ENCODE measurements around the gene HSDL2.
A peak's percentile ranks its signal among the peaks of the same experiment; 100 is the strongest.

HSDL2 gene

GRCh38 chr9:112433499-112434392 lies 53.8 kb downstream of the HSDL2 start:
- no CpG with 5 or more reads among the region's 5 CpGs for WGBS (ENCODE audit: extremely low coverage, insufficient coverage, low lambda C conversion rate)
- Histone ChIP-seq H2BK15ac (replicated peaks; ENCODE audit: low read depth) (no peak overlapping the region), H3K56ac (ENCODE audit: low read length) (no peak overlapping the region), H3K4me3 (ENCODE audit: low read length) (no peak overlapping the region), H2BK120ac (ENCODE audit: low read depth, low read length) (no peak overlapping the region), H2BK5ac (ENCODE audit: low read length) (no peak overlapping the region), H4K5ac (ENCODE audit: low read length) (no peak overlapping the region), H2AK5ac (ENCODE audit: low read length) (no peak overlapping the region), H3K4ac (ENCODE audit: low read depth, low read length) (no peak overlapping the region), H4K8ac (ENCODE audit: low read depth, low read length) (no peak overlapping the region), H3K9ac (ENCODE audit: low read length) (no peak overlapping the region), H3K23ac (ENCODE audit: low read length) (no peak overlapping the region), H3K4me1 (ENCODE audit: control insufficient read depth, low read depth, low read length) (no peaks in the 10 kb centered on the region), H3K18ac (ENCODE audit: low read length) (no peak overlapping the region), H3K79me2 (ENCODE audit: control insufficient read depth, insufficient read depth, low read length) (no peaks in the 10 kb centered on the region), H3K36me3 (ENCODE audit: control insufficient read depth, insufficient read depth, low read length) (no peaks in the 10 kb centered on the region), H3K27ac (ENCODE audit: low read depth, low read length) (no peak overlapping the region), H3K4me2 (ENCODE audit: low read length) (no peak overlapping the region), H3K79me1 (ENCODE audit: low read length) (no peaks in the 10 kb centered on the region), H3K27me3 (ENCODE audit: insufficient read depth, low read length, poor library complexity) (no peaks in the 10 kb centered on the region)
- DNase-seq: no peak

- H2BK120ac ChIP-seq (ENCODE audit: low read depth, low read length): no peak overlapping the region
- H2BK5ac ChIP-seq (ENCODE audit: low read length): no peak overlapping the region
- no peak overlapping the region for H3K9ac ChIP-seq (ENCODE audit: low read length)
- no peak overlapping the region for H4K8ac ChIP-seq (ENCODE audit: low read depth, low read length)
- no peak overlapping the region for H3K18ac ChIP-seq (ENCODE audit: low read length)
- H3K56ac ChIP-seq (ENCODE audit: low read length): no peak overlapping the region
- no peak overlapping the region for H3K23ac ChIP-seq (ENCODE audit: low read length)
- no peak overlapping the region for H3K27ac ChIP-seq (ENCODE audit: low read depth, low read length)
- no peak overlapping the region for H2BK15ac ChIP-seq (replicated peaks; ENCODE audit: low read depth)
- H3K4me1 ChIP-seq (ENCODE audit: control insufficient read depth, low read depth, low read length): no peaks in the 10 kb centered on the region
- H2AK5ac ChIP-seq (ENCODE audit: low read length): no peak overlapping the region
- no peak overlapping the region for H3K4me3 ChIP-seq (ENCODE audit: low read length)
- DNase-seq: no peak
- H4K5ac ChIP-seq (ENCODE audit: low read length): no peak overlapping the region
- no peaks in the 10 kb centered on the region for H3K79me1 ChIP-seq (ENCODE audit: low read length)
- H3K27me3 ChIP-seq (ENCODE audit: insufficient read depth, low read length, poor library complexity): no peaks in the 10 kb centered on the region
- no peak overlapping the region for H3K4me2 ChIP-seq (ENCODE audit: low read length)
- H3K36me3 ChIP-seq (ENCODE audit: control insufficient read depth, insufficient read depth, low read length): no peaks in the 10 kb centered on the region
- H3K79me2 ChIP-seq (ENCODE audit: control insufficient read depth, insufficient read depth, low read length): no peaks in the 10 kb centered on the region
- no CpG with 5 or more reads among the region's 1 CpG for WGBS (ENCODE audit: extremely low coverage, insufficient coverage, low lambda C conversion rate)
- H3K4ac ChIP-seq (ENCODE audit: low read depth, low read length): no peak overlapping the region
These were observed 54.6 kb downstream of the HSDL2 start for GRCh38 chr9:112434487-112434886.

GRCh38 chr9:112437406-112437805 lies 57.5 kb downstream of the HSDL2 start:
- Histone ChIP-seq H3K18ac (ENCODE audit: low read length) (no peak overlapping the region), H2BK15ac (replicated peaks; ENCODE audit: low read depth) (no peak overlapping the region), H3K4ac (ENCODE audit: low read depth, low read length) (no peak overlapping the region), H3K4me2 (ENCODE audit: low read length) (no peak overlapping the region), H3K4me3 (ENCODE audit: low read length) (no peak overlapping the region), H3K23ac (ENCODE audit: low read length) (no peak overlapping the region), H3K27me3 (ENCODE audit: insufficient read depth, low read length, poor library complexity) (no peaks in the 10 kb centered on the region), H2AK5ac (ENCODE audit: low read length) (no peak overlapping the region), H3K56ac (ENCODE audit: low read length) (no peak overlapping the region), H3K27ac (ENCODE audit: low read depth, low read length) (no peak overlapping the region), H3K79me1 (ENCODE audit: low read length) (no peaks in the 10 kb centered on the region), H4K5ac (ENCODE audit: low read length) (no peak overlapping the region), H2BK5ac (ENCODE audit: low read length) (no peak overlapping the region), H3K4me1 (ENCODE audit: control insufficient read depth, low read depth, low read length) (no peaks in the 10 kb centered on the region), H3K36me3 (ENCODE audit: control insufficient read depth, insufficient read depth, low read length) (no peaks in the 10 kb centered on the region), H4K8ac (ENCODE audit: low read depth, low read length) (no peak overlapping the region), H3K9ac (ENCODE audit: low read length) (no peak overlapping the region), H2BK120ac (ENCODE audit: low read depth, low read length) (no peak overlapping the region), H3K79me2 (ENCODE audit: control insufficient read depth, insufficient read depth, low read length) (no peaks in the 10 kb centered on the region)
- no peak for DNase-seq
- no CpG with 5 or more reads among the region's 2 CpGs for WGBS (ENCODE audit: extremely low coverage, insufficient coverage, low lambda C conversion rate)

GRCh38 chr9:112439171-112439570 lies 59.3 kb downstream of the HSDL2 start:
- Histone ChIP-seq H3K4me3 (ENCODE audit: low read length) (no peak overlapping the region), H3K27ac (ENCODE audit: low read depth, low read length) (no peak overlapping the region), H3K4me1 (ENCODE audit: control insufficient read depth, low read depth, low read length) (no peaks in the 10 kb centered on the region), H3K4ac (ENCODE audit: low read depth, low read length) (no peak overlapping the region), H2BK5ac (ENCODE audit: low read length) (no peak overlapping the region), H2AK5ac (ENCODE audit: low read length) (no peak overlapping the region), H2BK120ac (ENCODE audit: low read depth, low read length) (no peak overlapping the region), H3K27me3 (ENCODE audit: insufficient read depth, low read length, poor library complexity) (no peaks in the 10 kb centered on the region), H3K79me2 (ENCODE audit: control insufficient read depth, insufficient read depth, low read length) (no peaks in the 10 kb centered on the region), H3K36me3 (ENCODE audit: control insufficient read depth, insufficient read depth, low read length) (no peaks in the 10 kb centered on the region), H3K79me1 (ENCODE audit: low read length) (no peaks in the 10 kb centered on the region), H3K18ac (ENCODE audit: low read length) (no peak overlapping the region), H3K4me2 (ENCODE audit: low read length) (no peak overlapping the region), H4K5ac (ENCODE audit: low read length) (no peak overlapping the region), H4K8ac (ENCODE audit: low read depth, low read length) (no peak overlapping the region), H3K23ac (ENCODE audit: low read length) (no peak overlapping the region), H3K56ac (ENCODE audit: low read length) (no peak overlapping the region), H3K9ac (ENCODE audit: low read length) (no peak overlapping the region), H2BK15ac (replicated peaks; ENCODE audit: low read depth) (no peak overlapping the region)
- no peak for DNase-seq
- WGBS (ENCODE audit: extremely low coverage, insufficient coverage, low lambda C conversion rate): no CpG with 5 or more reads among the region's 2 CpGs

GRCh38 chr9:112439825-112440224 lies 59.9 kb downstream of the HSDL2 start:
- Histone ChIP-seq H2AK5ac (ENCODE audit: low read length) (no peak overlapping the region), H3K27me3 (ENCODE audit: insufficient read depth, low read length, poor library complexity) (no peaks in the 10 kb centered on the region), H3K4ac (ENCODE audit: low read depth, low read length) (no peak overlapping the region), H3K4me3 (ENCODE audit: low read length) (no peak overlapping the region), H2BK5ac (ENCODE audit: low read length) (no peak overlapping the region), H3K79me1 (ENCODE audit: low read length) (no peaks in the 10 kb centered on the region), H2BK120ac (ENCODE audit: low read depth, low read length) (no peak overlapping the region), H4K5ac (ENCODE audit: low read length) (no peak overlapping the region), H3K79me2 (ENCODE audit: control insufficient read depth, insufficient read depth, low read length) (no peaks in the 10 kb centered on the region), H3K27ac (ENCODE audit: low read depth, low read length) (no peak overlapping the region), H3K23ac (ENCODE audit: low read length) (no peak overlapping the region), H3K18ac (ENCODE audit: low read length) (no peak overlapping the region), H3K56ac (ENCODE audit: low read length) (no peak overlapping the region), H3K4me1 (ENCODE audit: control insufficient read depth, low read depth, low read length) (no peaks in the 10 kb centered on the region), H3K9ac (ENCODE audit: low read length) (no peak overlapping the region), H3K4me2 (ENCODE audit: low read length) (no peak overlapping the region), H2BK15ac (replicated peaks; ENCODE audit: low read depth) (no peak overlapping the region), H4K8ac (ENCODE audit: low read depth, low read length) (no peak overlapping the region), H3K36me3 (ENCODE audit: control insufficient read depth, insufficient read depth, low read length) (no peaks in the 10 kb centered on the region)
- WGBS (ENCODE audit: extremely low coverage, insufficient coverage, low lambda C conversion rate): no CpG with 5 or more reads among the region's 2 CpGs
- no peak for DNase-seq

DNA sequence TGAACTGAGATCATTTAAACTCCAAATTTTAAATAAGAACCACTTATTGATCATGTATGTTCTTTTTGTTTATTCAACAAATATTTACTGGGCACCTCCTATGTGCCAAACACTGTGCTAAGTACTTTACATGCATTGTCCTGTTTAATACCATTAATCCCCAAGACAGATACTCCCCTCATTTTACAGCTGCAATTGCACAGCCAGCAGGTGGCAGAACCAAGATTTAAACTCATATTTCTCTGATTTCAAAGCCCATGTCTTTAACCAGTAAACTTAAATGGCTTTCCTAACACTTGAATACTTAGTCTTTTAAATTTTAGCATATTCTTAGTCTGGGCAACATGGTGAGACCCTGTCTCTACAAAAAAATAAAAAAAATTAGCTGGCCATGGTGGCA lies 63.3 kb downstream of the HSDL2 start:
- peak; percentile 7 for DNase-seq
- H2AK5ac ChIP-seq (ENCODE audit: low read length): no peak overlapping the region
- H3K4me1 ChIP-seq (ENCODE audit: control insufficient read depth, low read depth, low read length): no peaks in the 10 kb centered on the region
- H3K27me3 ChIP-seq (ENCODE audit: insufficient read depth, low read length, poor library complexity): no peaks in the 10 kb centered on the region
- no peak overlapping the region for H3K56ac ChIP-seq (ENCODE audit: low read length)
- no peak overlapping the region for H3K9ac ChIP-seq (ENCODE audit: low read length)
- no peak overlapping the region for H3K23ac ChIP-seq (ENCODE audit: low read length)
- H4K5ac ChIP-seq (ENCODE audit: low read length): no peak overlapping the region
- H3K79me1 ChIP-seq (ENCODE audit: low read length): no peaks in the 10 kb centered on the region
- H4K8ac ChIP-seq (ENCODE audit: low read depth, low read length): no peak overlapping the region
- no peak overlapping the region for H3K4me2 ChIP-seq (ENCODE audit: low read length)
- no peaks in the 10 kb centered on the region for H3K36me3 ChIP-seq (ENCODE audit: control insufficient read depth, insufficient read depth, low read length)
- no peak overlapping the region for H2BK120ac ChIP-seq (ENCODE audit: low read depth, low read length)
- no peak overlapping the region for H3K27ac ChIP-seq (ENCODE audit: low read depth, low read length)
- no peak overlapping the region for H3K4me3 ChIP-seq (ENCODE audit: low read length)
- no peak overlapping the region for H2BK5ac ChIP-seq (ENCODE audit: low read length)
- no peak overlapping the region for H3K4ac ChIP-seq (ENCODE audit: low read depth, low read length)
- H2BK15ac ChIP-seq (replicated peaks; ENCODE audit: low read depth): no peak overlapping the region
- H3K79me2 ChIP-seq (ENCODE audit: control insufficient read depth, insufficient read depth, low read length): no peaks in the 10 kb centered on the region
- H3K18ac ChIP-seq (ENCODE audit: low read length): no peak overlapping the region
